ENCODE data around the gene GPBP1. TPM values are rescaled to one million over a fixed set of nuclear protein-coding genes. Genes with fewer than 3 reads are reported as not detected.

The GPBP1 gene
- total RNA-seq, 1 experiment from 2014 or later: 100 TPM

DNA sequence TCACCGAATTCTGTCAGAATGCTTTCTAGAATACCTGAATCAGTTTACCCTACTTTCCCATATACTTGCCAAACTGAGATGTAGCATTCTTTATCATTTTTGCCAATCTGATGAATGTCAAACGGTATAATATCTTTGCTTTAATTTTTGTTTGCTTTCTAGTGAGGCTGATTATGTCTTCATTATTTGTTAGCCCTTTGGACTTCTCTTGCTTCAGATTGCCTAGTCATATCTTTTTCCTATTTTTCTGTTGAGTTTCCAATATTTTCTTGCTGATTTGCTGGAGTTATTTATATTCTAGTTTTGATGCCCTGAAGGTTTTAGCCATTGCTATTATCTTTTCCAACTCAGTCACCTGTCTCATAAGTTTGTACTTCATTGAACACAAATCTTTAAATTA lies 40.3 kb upstream of the GPBP1 start (continued):
- TF ChIP-seq, protein P1, sequence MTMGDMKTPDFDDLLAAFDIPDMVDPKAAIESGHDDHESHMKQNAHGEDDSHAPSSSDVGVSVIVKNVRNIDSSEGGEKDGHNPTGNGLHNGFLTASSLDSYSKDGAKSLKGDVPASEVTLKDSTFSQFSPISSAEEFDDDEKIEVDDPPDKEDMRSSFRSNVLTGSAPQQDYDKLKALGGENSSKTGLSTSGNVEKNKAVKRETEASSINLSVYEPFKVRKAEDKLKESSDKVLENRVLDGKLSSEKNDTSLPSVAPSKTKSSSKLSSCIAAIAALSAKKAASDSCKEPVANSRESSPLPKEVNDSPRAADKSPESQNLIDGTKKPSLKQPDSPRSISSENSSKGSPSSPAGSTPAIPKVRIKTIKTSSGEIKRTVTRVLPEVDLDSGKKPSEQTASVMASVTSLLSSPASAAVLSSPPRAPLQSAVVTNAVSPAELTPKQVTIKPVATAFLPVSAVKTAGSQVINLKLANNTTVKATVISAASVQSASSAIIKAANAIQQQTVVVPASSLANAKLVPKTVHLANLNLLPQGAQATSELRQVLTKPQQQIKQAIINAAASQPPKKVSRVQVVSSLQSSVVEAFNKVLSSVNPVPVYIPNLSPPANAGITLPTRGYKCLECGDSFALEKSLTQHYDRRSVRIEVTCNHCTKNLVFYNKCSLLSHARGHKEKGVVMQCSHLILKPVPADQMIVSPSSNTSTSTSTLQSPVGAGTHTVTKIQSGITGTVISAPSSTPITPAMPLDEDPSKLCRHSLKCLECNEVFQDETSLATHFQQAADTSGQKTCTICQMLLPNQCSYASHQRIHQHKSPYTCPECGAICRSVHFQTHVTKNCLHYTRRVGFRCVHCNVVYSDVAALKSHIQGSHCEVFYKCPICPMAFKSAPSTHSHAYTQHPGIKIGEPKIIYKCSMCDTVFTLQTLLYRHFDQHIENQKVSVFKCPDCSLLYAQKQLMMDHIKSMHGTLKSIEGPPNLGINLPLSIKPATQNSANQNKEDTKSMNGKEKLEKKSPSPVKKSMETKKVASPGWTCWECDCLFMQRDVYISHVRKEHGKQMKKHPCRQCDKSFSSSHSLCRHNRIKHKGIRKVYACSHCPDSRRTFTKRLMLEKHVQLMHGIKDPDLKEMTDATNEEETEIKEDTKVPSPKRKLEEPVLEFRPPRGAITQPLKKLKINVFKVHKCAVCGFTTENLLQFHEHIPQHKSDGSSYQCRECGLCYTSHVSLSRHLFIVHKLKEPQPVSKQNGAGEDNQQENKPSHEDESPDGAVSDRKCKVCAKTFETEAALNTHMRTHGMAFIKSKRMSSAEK (CRISPR knock-in tag; IDR thresholded peaks at IDR 0.05; ENCODE audit: borderline replicate concordance): no peak

DNA sequence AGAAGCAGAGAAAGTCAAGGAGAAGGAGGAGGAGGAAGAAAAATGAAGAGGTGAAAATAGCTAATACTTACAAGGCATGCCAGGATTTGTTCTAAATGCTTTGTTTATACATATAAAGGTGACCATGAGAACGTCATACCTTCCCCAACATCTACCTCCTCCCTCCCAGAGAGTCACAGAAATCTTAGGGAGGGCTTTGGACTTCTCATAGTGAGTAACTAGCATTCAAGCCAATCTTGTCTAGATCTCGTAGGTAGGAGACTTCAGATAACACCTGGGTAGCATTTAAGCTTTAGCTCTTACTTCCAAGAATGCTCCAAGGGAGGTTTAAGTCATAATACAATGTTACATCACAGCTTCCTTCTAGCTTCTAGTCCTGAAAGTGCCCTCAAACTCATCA lies 36.5 kb upstream of the GPBP1 start:
- TF ChIP-seq, protein P2, sequence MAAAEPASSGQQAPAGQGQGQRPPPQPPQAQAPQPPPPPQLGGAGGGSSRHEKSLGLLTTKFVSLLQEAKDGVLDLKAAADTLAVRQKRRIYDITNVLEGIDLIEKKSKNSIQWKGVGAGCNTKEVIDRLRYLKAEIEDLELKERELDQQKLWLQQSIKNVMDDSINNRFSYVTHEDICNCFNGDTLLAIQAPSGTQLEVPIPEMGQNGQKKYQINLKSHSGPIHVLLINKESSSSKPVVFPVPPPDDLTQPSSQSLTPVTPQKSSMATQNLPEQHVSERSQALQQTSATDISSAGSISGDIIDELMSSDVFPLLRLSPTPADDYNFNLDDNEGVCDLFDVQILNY (CRISPR knock-in tag; IDR thresholded peaks at IDR 0.05): no peak
- TF ChIP-seq MLX (CRISPR knock-in tag; IDR thresholded peaks at IDR 0.05) (no peak), ETV6 (CRISPR knock-in tag; IDR thresholded peaks at IDR 0.05) (no peak), ZNF671 (CRISPR knock-in tag; IDR thresholded peaks at IDR 0.05) (no peak), NFYB (CRISPR knock-in tag; conservative IDR thresholded peaks at IDR 0.05; ENCODE audit: low read depth) (no peak), ZNF416 (CRISPR knock-in tag; IDR thresholded peaks at IDR 0.05) (no peak), RORB (CRISPR knock-in tag; IDR thresholded peaks at IDR 0.05) (no peak), CREB1 (CRISPR knock-in tag; IDR thresholded peaks at IDR 0.05) (no peak), CBFB (CRISPR knock-in tag; IDR thresholded peaks at IDR 0.05; ENCODE audit: low read depth) (no peak), SMAD3 (CRISPR knock-in tag; IDR thresholded peaks at IDR 0.05; ENCODE audit: borderline replicate concordance) (no peak), ZNF121 (CRISPR knock-in tag; IDR thresholded peaks at IDR 0.05) (no peak), SMAD4 (CRISPR knock-in tag; IDR thresholded peaks at IDR 0.05) (no peak), USF1 (CRISPR knock-in tag; IDR thresholded peaks at IDR 0.05) (no peak), HMGA2 (CRISPR knock-in tag; IDR thresholded peaks at IDR 0.05) (no peak), ATF1 (CRISPR knock-in tag; IDR thresholded peaks at IDR 0.05) (no peak), E2F4 (CRISPR knock-in tag; IDR thresholded peaks at IDR 0.05; ENCODE audit: borderline replicate concordance, low read depth) (no peak), HMGXB4 (CRISPR knock-in tag; IDR thresholded peaks at IDR 0.05) (no peak), GTF2I (CRISPR knock-in tag; conservative IDR thresholded peaks at IDR 0.05) (no peak)
- TF ChIP-seq, protein P3, sequence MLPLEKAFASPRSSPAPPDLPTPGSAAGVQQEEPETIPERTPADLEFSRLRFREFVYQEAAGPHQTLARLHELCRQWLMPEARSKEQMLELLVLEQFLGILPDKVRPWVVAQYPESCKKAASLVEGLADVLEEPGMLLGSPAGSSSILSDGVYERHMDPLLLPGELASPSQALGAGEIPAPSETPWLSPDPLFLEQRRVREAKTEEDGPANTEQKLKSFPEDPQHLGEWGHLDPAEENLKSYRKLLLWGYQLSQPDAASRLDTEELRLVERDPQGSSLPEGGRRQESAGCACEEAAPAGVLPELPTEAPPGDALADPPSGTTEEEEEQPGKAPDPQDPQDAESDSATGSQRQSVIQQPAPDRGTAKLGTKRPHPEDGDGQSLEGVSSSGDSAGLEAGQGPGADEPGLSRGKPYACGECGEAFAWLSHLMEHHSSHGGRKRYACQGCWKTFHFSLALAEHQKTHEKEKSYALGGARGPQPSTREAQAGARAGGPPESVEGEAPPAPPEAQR (CRISPR knock-in tag; IDR thresholded peaks at IDR 0.05): no peak
- TF ChIP-seq, protein P4, sequence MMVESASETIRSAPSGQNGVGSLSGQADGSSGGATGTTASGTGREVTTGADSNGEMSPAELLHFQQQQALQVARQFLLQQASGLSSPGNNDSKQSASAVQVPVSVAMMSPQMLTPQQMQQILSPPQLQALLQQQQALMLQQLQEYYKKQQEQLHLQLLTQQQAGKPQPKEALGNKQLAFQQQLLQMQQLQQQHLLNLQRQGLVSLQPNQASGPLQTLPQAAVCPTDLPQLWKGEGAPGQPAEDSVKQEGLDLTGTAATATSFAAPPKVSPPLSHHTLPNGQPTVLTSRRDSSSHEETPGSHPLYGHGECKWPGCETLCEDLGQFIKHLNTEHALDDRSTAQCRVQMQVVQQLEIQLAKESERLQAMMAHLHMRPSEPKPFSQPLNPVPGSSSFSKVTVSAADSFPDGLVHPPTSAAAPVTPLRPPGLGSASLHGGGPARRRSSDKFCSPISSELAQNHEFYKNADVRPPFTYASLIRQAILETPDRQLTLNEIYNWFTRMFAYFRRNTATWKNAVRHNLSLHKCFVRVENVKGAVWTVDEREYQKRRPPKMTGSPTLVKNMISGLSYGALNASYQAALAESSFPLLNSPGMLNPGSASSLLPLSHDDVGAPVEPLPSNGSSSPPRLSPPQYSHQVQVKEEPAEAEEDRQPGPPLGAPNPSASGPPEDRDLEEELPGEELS (CRISPR knock-in tag; IDR thresholded peaks at IDR 0.05): no peak
- Mint-ChIP-seq H3K27me3 (ENCODE audit: low read depth) (no peaks in the 10 kb centered on the region; the same call in 1 of the 2 replicates), H3K4me1 (no peaks in the 10 kb centered on the region), H3K9me3 (no peaks in the 10 kb centered on the region), H3K4me3 (no peak overlapping the region), H3K36me3 (no peaks in the 10 kb centered on the region), H3K27ac (no peak overlapping the region)
- DNase-seq (ENCODE audit: low spot score): no peak
- ChIA-PET POLR2A (interaction anchor here (1.3 to 1.4 kb wide), 2 partner anchors 187 to 228 kb away, joined by 8 to 10 read pairs; partner anchors contain the start of gene SETD9), CTCF (interaction anchor here (0.6 to 2.0 kb wide), 18 partner anchors 8 to 268 kb away, joined by 3 to 33 read pairs (median 6); partner anchors contain the start of genes GPBP1 and SETD9)
- ATAC-seq: no peak
